GM19238 (cell line): ENCODE measurements around the gene SLC25A43.
"Not testable (repeated sequence)": the region's sequence is repeated elsewhere in the genome, so short reads cannot be mapped to it uniquely, and the experiment has no call there.

ENCODE experiments used
- DNase-seq: peaks from one replicate; pipeline ENCODE4 v3.0.0; 2011; ENCODE audit warnings: low spot score; ENCODE audit not compliant: insufficient read length

Gene SLC25A43

DNA sequence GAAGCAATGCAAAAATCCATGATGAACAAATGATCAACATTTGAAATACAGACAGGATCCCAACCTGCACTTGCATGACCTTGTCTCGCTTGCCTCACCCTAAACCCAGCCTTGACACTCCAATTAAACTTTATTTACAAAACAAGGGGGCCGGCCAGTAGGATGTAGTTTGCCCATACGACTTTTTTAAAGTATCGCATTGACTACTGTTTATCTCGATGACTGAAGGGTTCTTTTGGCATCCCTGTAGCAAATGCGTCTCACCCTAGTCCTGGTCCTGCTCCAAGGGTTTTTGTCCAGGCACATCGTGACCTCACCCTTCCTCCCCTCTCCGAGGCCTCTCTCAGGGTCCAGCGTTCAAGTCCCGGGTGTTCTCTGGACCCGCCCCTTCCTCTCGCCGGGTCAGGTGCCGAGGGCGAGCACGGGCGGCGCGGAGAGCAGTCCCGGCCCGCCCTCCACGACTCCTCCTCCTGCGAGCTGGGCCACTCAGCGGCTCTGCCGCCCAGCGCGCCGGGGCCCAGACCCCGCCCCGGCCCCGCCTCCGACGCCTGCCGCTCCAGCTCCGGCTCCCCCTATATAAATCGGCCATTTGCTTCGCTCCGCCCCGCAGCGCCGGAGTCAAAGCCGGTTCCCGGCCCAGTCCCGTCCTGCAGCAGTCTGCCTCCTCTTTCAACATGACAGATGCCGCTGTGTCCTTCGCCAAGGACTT, 68.9 kb downstream of the SLC25A43 start, which contains the start of gene SLC25A5:
SLC25A5 (plus strand) TSS at position 603 of the 709 bp plus-strand sequence; CDS start at position 675, 72 bp downstream.
- DNase-seq, result peak; percentile 65

DNA sequence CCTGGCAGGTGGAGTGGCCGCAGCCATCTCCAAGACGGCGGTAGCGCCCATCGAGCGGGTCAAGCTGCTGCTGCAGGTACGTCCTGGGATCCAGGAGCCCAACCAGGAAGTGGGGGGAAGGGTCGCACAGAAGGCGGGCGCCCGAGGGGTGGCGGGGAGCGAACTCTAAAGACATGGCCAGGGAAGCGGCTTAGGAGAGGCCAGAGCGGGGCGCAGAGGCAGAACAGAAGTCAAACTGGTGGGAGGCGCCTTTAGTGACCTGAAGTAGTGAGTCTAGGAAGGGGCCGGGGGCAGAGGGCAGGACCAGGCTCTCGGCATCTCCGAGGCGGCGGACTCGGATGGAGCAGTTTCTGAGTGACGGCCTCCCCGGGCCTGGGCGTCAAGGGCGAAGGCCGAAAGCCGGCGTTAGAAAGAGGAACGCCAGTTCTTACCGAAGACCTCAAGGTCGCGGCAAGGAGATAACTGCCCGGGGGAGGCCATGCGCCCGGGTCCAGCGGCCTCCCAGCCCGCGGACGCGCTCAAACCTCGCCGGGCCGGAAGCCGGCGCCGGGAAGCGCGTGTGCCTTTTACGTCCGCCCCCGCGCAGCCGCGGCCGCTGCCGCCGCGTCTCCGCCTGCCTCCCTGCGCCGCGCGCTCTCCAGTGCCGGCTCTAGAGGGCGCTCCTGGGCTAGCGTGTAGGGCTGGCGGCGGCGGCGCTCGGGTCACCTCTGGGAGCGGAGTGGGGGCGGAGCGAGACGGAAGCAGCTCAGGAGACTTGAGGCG, 69.6 kb downstream of the SLC25A43 start:
- DNase-seq, result peak; percentile 53

DNA sequence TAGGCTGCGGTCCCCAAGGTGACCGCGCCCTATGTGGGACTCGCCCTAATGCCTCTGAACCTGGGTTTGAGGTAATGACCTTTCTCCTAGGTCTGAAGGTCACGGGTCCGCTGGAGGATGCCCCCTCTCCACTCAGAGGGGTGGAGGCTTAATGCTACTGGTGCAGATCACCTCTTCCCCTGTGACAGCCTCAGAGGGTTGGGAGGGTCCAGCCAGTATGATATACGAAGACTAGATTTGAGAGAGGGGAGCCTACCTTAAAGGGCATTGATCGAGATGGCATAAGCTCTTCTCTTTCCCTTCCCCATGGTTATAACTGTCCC, 70.1 kb downstream of the SLC25A43 start:
- DNase-seq, result no peak

DNA sequence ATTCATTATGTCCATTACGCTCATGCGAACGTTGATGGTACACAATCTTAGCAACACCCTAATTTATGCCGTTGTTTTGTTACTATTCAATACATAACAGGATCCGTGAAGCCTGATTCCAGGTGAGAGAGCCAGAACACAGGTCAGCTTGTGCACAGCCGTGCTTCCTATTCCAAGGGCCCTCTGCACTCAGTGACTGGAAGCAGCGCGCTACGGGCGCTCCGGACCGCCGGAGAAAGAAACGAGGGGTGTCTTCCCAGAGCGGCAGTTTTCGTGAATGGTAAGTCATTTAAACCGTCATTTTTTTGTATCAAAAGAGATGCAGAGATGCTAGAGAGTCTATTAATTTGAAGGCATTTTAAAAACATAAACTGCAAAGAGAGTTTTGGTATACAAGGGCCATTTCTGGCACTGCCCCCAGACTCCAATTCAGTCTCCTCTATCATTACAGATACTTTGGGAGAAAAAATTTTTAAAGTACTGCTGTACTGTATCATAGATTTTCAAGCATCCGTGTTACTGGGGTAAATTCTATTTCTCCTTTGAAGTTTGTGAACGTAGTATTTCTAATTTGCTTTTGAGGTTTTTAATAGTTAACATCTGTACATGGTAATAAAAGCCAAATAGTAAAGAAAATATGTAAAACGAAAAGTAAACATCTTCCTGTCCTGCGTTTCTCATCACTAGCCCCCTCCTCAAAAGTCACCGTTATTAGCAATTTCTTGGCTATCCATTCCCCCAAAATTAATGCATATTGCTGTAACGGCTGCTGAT, 75.7 kb downstream of the SLC25A43 start:
- no peak for DNase-seq

DNA sequence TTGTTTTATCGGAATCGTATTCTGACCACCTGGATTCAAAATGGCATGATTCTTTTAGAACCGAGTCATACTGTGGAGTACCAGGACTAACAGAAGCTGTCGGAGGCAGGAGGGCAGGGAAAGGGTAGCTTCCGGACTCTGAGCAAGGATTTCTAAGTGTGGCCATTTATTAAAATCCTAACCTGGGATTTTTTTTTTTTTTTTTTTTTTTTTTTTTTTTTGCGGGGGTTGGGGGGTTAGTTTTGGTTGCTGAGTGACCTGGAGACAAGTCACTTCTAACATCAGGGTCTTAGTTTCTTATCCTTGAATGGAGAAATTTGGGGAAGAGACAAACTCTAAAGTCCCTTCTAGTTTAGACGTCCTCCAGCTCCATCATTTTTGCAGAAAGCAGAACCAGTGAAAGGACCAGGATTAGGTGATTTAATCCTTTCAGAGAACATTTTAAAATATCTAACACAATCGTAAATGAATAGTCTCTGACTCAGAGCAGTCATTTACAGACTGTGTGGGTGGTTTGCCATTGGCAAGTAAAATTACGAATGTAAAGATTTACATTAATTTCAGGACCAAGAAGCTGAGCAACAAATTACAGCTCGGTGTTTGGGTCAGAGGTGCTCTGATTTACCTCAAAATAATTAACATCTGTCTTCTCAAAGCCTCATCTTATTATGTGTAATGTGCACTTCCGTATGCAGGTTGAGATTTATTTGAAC, 76.4 kb downstream of the SLC25A43 start:
- no peak for DNase-seq

DNA sequence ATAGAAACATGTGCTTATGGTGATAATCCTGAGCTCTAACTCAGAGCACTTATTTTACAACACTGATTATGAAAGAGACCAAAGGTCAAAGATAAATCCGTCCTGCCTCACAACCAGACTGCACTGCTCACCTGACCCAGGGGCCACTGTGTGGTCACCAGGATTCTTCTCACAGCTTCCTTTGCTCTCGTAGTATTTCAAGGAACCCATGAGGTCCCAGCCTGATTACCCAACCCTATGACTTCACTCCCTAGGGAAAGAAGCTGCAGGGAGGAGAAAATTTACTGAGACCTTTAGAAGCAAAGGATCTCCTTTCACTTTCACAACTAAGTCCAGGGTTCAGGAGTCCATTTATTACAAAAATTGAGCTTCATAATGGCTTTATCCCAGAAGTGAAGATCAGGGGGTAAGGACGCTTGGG, 78.7 kb downstream of the SLC25A43 start:
- peak; percentile 8 for DNase-seq

DNA sequence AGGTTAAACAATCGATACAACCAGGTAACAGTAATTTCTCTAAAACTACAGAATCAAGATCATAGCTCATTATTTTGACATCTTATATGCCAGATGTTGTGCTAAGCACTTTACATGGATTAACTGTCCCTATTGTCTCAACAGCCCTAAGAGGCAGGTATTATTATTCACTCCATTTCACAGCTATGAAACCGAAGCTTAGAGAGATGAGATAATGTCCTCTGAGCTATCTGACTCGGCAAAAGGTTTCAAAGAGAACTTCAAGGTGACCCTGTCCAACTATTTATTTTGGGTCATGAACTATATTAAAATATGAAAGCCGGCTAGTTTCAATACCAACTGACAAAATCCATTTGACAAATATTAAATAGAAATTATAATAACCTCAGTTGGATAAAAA, 79.4 kb downstream of the SLC25A43 start:
- DNase-seq, result no peak

DNA sequence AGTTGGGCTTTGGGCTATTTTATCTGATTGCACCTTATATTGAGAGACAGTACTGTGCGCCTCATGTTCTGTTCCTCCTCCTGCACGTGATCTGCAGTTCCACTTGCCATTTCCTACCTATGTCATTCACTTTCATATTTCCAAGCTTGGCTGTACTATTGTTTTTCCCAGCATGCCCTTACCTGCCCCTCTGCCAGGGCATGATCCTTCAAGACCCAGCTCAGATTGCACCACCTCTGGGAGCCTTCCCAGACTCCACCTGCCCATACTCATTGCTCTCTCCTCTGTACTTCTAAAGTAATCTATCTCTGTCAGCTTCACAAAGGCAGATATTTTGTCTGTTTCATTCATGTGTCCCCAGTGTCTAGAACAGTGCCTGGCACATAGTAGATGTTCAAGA, 80.7 kb downstream of the SLC25A43 start:
- no peak for DNase-seq

DNA sequence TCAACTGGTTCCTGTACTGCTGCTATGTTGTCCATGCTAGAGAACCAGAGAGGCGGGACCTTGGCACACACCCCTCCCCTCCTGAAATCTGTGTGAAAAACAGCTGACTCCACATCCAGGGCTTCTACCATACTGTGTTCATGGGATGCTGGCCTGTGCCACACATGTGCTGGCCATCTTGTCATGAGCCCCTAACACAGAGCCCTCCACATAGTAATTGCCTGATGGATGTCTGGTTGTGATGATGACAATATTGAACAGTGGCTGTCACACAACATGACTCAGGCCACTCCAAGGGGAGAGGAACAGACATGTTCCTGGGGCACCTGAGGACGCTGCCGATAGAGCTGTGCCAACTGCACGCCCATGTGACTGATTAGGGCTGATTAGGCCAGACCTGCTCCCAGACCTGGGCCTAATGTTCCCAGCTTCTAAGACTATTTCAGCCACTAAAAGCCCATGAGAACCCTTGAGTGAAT, 82.2 kb downstream of the SLC25A43 start:
- no peak for DNase-seq

DNA sequence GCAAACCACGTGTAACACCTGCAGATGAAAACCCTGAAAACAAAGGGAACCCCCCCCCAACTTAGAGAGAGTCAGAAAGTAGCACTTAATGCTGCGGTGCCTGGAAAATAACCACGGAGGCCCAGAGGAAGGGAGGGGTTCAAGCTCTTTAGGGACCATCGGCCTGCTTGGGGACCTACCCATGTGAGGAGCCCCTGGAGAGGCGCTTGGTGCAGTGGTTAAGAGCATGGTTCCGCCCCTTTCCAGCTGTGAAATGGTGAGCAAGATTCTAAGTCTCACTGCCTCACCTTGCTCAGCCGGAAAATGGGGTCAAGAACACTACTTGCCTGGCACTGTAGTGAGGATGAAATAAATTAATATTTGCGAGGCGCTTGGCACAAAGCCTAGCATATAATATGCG, 82.9 kb downstream of the SLC25A43 start:
- DNase-seq, result no peak

DNA sequence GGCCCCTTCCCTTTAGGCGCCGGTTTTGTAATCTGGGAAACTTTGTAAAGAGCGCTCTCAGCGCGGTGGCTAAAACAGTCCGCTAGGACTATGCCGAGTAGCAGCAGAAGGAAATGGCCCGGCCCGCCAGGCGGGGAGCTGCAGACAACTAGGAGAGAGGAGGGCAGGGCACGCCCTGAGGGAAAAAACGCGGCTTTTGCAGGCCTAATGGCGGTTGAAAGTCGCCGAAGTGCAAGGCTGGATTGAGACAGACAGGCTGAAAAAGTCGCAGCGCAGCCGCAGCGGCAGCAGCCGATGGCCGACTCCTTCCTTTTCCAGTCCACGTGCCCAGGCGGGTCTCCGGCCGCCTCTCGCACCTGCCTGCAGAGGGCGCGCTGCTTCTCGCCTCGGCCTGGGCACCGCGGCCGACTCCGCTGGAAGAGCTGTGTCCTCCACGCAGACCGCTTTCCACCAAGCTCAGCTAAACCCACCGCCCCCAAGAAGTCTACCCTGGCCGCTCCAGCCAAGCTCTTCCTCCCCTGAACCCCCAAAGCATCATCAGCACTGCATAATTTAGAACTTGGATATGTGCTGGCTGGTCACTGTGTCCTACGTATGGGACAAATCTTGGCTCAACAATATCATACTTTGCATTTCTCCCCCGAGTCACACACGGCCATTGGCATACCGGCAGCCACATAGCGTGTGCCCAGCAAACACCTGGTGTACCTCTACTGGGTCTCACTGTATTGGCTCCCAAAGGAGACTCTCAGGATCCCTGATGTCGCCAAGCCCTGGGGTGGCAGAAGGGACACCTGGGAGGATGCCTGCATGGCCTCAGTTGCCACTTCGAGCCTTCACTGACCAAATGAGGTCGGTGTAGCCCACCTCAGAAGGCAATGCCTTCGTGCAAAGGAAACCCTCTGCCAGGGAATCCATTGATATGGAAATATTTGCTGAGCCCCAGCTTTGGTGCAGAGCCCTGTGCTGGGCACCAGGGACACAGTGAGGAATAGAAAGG, 83.6 kb downstream of the SLC25A43 start:
- DNase-seq, result peak; percentile 52

DNA sequence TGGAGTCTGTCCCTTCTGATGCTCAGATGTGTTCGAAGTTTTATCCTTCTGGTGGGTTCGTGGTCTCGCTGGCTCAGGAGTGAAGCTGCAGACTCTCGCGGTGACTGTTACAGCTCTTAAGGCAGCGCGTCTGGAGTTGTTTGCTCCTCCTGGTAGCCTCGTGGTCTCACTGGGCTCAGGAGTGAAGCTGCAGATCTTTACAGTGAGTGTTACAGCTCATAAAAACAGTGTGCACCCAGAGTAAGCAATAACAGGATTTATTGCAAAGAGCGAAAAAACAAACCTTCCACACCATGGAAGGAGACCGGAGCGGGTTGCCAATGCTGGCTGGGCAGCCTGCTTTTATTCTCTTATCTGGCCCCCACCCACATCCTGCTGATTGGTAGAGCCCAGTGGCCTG, 87.6 kb downstream of the SLC25A43 start:
- DNase-seq, result no peak

DNA sequence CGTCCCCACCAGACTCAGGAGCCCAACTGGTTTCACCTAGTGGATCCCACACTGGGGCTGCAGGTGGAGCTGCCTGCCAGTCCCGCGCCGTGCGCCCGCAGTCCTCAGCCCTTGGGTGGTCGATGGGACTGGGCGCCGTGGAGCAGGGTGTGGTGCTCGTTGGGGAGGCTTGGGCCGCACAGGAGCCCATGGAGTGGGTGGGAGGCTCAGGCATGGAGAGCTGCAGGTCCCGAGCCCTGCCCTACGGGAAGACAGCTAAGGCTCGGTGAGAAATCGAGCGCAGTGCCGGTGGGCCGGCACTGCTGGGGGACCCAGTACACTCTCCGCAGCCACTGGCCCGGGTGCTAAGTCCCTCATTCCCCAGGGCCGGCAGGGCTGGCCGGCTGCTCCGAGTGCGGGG, 88.6 kb downstream of the SLC25A43 start:
- DNase-seq, result not testable (repeated sequence)

DNA sequence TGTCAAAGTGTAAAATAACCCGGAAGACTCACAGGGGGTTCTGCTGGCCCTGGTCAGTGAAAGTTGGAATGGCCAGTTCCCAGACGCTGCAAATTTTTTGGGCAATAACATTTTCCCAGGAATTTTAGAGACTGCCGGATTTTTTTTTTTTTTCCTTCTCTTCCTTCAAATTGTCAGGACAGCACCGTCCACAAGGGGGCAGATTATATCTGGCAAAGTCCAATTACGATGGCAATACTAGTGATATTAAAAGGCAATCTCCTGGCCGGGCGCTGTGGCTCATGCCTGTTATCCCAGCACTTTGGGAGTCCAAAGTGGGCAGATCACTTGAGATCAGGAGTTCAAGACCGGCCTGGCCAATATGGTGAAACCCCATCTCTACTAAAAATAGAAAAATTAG, 89.6 kb downstream of the SLC25A43 start:
- no peak for DNase-seq

DNA sequence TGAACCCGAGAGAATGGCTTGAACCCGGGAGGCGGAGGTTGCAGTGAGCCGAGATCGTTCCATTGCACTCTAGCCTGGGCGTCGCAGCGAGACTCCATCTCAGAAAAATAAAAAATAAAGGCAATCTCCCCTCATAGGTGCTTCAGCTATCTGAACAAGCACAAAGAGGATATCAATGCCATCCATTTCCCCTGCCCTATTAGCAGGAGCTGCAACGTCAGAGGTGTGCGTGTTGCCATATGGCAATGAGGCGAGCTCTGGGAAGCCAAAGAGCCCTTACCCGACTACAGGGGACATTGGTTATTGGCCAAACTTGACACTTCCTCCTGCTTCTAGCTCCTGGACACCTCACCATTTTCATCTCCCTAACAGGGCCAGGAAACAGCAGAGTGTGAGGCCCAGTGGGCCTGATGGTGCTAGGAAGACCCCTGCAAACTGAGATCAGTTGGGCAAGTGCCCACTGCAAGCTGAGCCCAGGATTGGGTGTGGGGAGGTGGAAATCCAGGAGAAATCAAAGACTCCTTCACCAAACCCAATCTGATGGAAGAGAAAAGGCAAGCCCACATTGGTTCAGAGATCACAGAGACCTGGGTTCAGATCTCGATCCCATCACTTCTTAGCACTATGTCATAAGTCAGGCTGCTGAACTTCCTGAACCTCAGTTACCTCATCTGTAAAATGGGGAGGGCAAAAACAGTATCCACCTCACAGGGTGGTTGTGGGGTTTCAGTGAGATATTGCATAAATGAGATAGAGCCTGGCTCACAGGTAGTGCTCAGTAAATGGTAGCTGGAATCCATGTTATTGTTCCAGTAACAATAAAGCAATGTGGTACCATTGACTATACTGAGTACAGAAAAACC, 90.3 kb downstream of the SLC25A43 start:
- no peak for DNase-seq

DNA sequence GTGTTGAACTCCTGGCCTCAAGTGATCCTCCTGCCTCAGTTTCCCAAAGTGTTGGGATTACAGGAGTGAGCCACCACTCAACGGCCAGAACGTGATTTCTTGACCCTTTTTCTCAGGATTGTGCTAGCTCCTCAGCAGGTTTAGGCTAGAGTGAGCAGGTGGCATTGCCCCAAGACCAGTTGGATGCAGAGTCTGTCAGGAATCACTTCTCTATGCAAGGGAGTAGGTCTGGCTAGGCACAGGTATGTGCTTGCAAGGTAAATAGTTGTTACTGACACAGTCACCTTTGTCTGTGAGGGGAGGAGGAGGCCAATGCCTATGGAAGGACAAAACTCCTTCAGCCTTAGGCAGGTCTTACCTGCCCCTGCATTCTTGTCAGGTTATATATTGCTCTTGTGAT, 93.3 kb downstream of the SLC25A43 start:
- DNase-seq, result no peak

DNA sequence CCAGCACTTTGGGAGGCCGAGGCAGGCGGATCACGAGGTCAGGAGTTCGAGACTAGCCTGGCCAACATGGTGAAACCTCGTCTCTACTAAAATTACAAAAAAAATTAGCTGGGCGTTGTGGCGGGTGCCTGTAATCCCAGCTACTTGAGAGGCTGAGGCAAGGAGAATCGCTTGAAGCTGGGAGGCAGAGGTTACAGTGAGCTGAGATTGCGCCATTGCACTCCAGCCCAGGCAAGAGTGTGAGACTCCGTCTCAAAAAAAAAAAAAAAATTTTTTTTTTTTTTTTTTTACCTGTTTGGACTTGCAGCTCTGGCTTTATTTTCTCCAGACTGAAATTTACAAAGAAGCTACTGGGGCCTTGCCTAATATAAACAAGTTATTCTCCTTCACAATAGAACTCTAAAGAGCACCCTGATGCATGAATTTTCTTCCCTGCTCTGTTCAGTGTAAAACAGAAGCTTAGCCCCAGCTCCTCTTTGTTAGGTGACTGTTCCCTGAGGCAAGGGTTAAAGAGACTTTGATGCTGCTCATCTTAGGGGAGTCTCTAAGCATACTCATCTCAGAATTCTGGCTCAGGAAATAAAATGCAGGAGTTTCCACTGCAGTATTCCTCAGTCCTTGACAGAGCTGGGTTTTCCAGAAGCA, 94.8 kb downstream of the SLC25A43 start:
- DNase-seq, result not testable (repeated sequence)
